GM19239 (cell line): ENCODE data around the gene RAB9A.
A peak's percentile ranks its signal among the peaks of the same experiment; 100 is the strongest.
"Not testable (repeated sequence)": the region's sequence is repeated elsewhere in the genome, so short reads cannot be mapped to it uniquely, and the experiment has no call there.

Experiments
- DNase-seq: peaks from one replicate; pipeline ENCODE4 v3.0.0; 2011; ENCODE audit warnings: low spot score; ENCODE audit not compliant: insufficient read length
- FAIRE-seq: peaks from 2 replicates; lab custom pipeline; 2011; peaks lifted over from hg19 to GRCh38; lab: Jason Lieb, UNC

The RAB9A gene, protein sequence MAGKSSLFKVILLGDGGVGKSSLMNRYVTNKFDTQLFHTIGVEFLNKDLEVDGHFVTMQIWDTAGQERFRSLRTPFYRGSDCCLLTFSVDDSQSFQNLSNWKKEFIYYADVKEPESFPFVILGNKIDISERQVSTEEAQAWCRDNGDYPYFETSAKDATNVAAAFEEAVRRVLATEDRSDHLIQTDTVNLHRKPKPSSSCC

DNA sequence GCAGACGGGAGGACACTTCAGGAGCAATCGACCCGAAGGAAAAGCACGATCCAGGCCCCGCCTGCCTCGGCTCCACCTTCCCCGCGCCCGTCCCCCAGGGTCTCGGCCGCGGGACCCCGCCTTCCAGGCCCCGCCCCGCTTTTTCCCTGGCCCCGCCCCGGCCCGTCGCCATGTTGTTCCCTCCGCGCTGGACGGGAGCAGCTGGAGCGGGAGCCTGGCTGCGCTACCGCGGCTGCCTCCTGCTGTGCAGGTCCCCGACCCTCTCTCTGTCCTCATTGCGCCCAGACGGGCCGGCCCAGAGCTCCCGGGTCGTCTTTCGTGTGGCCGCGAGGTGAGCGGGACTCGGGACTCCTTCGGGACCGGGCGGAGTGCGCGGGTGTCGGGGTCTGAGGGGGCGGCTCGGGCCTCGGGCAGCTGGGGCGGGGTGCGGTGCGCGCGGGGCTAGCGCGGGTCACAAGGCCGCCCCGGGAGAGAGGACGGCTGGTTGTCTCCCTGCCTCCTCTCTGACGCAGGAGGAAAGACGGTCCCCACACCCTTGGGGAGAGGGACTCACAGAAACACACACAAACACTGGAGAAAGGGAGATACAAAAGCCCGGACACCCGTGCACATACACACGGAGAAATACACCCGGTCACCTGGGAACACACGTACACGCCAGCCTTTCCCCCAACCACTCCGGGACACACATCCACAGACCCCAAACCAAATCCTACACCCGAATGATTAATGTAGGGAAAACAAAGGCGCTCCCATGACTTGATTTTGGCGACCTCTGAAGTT is at the start of gene RAB9A:
RAB9A (plus strand) TSS at position 171 of the 783 bp plus-strand sequence. CDS start 19,619 bp downstream, outside the sequence.
- DNase-seq: peak; percentile 17
- peak; percentile 94 for FAIRE-seq

DNA sequence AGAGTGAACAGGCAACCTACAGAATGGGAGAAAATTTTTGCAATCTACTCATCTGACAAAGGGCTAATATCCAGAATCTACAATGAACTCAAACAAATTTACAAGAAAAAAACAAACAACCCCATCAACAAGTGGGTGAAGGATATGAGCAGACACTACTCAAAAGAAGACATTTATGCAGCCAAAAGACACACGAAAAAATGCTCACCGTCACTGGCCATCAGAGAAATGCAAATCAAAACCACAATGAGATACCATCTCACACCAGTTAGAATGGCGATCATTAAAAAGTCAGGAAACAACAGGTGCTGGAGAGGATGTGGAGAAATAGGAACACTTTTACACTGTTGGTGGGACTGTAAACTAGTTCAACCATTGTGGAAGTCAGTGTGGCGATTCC is 47.2 kb upstream of the RAB9A start:
- FAIRE-seq, DNase-seq: not testable (repeated sequence)

DNA sequence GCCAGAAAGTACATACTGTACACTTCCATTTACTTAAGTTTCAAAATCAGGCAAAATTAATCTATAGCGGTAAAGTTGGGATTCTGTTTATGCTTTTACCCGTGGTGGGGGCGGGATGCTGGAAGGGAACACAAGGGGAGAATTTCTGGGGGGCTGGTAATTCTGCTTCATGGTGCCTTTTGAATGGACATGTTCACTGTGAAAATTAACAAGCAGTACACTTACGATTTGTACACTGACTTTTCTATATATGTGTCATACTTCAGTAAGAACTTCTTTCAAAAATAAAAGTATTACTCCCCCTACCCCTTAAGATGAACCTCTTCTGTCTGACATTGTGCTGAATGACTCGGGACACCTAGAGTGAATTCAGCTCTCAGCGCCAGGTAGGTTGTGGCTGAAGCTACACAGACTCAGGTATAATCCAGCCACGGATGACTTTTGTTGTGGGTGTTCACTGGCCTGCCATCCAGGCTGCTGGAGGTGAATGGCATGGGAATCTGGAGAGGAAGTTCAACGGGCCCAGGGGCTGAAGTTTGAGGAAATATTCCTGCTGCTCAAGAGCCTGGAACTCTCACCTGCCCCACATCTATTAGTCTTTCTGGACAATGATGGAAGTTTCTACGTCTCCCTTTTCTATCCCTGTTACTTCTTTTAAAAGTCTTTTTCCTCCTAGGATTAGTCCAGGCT is 43.3 kb upstream of the RAB9A start:
- no peak for FAIRE-seq
- no peak for DNase-seq

DNA sequence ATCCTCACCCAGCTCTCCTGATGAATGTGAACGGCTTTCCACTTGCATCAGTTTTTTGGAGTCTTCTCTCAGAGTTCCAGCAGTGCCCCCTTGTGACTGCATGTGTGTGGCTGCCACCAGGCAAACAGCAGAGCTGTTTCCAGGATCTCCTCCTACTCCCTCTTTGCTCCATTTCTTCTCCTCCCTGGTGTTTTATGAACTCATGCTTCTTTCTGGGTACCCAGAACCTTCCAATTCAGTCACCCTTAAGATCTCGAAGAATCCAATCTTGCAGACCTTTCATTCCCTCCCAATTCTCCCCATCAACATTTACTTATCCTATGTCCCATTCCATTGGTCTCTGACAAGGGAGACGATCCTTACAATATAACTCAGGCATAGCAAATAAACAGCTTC is 42.8 kb upstream of the RAB9A start:
- peak; percentile 95 for FAIRE-seq
- DNase-seq: no peak

DNA sequence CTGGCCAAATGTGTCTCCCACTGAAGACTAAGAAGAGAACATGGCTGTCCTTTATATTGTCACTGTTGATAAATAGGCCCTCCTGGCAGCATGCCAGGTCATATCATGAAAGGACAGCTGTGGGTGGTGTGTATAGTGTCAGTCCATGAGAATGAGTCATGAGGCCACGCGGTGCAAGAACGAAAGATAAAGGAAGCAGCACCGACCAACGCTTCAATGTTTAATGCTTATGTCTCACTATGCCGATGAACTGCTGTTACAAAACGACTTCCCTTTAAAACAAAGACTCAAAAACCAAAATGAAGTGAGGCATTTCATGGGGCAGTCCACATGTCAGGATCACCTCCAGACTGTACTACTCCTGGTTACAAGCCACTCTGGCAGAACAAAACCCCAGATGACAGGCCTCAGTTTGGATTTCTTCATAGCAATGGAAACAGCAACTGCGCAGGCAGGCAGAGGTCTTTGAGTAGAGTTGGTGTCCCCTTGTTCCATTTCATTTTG is 41.2 kb upstream of the RAB9A start:
- FAIRE-seq: no peak
- no peak for DNase-seq

DNA sequence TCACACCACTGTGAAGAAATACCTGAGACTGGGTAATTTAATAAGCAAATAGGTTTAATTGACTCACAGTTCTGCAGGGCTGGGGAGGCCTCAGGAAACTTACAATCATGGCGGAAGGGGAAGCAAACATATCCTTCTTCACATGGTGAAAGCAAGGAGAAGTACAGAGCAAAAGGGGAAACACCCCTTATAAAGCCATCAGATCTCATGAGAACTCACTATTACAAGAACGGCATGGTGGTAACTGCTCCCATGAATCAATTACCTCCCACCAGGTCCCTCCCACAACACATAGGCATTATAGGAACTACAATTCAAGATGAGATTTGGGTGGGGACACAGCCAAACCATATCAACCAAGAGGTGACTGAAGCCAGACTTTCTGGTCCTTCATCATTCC is 40.6 kb upstream of the RAB9A start:
- FAIRE-seq, DNase-seq: not testable (repeated sequence)

DNA sequence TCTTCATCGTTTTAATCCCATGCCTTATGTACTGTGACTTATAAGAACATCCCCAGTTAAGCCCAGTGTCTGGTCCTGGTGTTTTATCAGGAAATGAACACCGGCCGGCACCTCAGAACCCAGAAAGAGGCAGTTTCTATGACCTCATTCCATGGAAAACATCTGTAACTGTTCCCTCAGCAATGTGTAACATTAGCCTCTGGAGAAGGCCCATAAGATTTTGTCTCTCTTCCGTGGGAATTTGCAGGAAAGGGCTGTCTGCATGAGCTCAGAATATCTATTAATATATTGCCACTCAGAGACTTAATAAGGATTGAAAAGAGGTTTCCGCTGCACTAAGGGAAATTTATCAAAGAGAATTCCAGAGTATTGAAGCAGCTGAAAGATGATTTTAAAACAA is 39.1 kb upstream of the RAB9A start:
- no peak for FAIRE-seq
- DNase-seq: no peak

DNA sequence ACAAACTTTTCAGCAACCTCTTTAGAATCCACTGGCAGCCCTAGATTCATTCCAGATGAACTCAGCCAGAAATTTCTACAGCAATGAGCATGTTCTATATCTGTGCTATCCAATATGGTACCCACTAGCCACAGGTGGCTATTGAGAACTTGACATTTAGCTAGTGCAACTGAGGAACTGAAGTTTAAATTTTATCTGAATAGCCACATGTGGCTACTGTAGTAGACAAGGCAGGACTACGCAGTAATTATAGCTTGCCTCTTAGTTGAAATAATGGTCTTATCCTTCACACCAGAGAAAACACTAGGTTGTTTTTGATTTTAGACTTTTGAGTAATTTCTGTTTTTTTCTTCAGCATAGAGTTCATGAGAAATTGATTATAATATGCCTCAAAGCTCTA is 38.6 kb upstream of the RAB9A start:
- FAIRE-seq: no peak
- no peak for DNase-seq

DNA sequence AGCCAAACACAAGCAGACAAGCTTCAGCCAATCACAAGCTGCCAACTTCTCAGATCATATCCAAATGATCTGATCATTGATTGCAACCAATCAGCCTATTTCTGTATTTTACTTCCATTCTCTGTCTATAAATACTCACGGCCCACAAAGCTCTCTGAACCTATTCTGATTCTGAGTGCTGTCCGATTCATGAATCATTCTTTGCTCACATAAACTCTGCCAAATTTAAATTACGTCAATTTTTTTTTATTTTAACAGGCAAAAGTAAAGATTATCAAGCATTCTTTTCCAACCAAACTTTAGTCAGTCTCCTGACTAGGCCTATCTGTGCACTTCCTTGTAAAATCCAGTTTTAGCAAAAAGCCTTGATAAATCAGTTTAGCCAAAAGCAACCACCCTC is 37.8 kb upstream of the RAB9A start:
- no peak for DNase-seq
- no peak for FAIRE-seq

DNA sequence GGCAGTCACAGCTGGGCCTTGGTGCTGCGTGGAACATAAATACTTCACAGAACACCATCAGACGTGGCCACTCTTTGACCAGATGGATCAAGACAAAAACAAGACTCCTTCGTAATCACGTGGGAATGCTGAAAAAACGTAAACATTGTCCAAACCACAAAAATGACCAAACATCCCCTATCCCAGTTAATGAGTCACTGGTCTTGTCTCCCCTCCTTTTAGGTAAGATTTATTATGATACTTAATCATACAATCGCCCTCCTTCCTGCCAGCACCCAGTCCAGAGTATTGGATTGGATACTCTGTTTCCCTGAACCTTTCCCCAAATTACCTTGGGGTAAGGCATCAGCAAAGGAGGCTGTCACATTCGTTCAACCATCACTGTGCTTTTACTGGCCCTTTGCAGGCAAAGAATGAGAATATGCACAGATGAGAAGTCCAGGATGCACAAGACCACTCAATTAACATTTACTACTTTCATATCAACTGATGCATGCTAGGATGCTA is 36.6 kb upstream of the RAB9A start:
- FAIRE-seq (peak; percentile 64), DNase-seq (no peak)

DNA sequence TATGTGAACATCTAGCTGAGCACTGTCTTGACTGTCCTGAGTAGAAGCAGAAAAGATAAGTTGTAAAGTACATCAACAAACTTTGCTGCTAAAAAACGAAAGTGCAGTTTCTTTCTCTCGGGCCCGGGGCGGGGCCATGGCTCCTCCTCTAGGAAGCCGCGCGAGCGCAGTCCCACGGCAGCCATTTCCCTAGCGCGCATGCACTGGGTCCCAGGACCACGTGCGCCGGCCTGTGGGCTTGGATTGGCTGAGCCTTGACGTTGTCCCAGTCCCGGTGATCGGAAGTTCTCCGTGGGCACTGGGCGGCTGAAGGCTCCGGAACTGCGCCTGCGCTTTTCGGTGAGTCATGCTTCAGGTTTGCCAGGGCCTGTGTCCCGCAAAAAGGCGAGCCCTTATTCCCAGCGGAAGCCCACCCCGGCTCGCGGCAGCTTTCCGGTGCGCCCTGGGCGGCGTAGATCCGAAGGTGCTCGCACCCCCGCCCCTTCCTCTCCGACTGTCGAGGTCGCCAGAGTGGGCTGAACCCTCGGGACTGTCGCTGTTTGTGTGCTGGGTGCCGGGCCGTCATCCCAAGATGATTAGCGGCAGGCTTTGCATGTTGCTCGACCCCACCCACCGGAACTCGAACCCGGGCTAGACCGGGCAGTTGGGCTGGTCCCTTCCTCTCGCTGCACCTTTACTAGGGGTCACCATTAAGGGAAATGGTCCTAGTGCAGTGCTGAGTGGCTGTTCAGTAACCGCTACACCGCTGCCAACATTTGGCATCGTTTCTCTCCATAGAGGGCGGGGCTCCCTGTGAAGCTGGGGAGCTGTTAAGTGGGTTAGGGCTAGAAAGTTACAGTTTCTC is 35.9 kb upstream of the RAB9A start, which contains the start of gene TCEANC:
TCEANC (plus strand) TSS at position 292 of the 844 bp plus-strand sequence. CDS start 9,368 bp downstream, outside the sequence.
- DNase-seq (peak; percentile 40), FAIRE-seq (peak; percentile 100)

DNA sequence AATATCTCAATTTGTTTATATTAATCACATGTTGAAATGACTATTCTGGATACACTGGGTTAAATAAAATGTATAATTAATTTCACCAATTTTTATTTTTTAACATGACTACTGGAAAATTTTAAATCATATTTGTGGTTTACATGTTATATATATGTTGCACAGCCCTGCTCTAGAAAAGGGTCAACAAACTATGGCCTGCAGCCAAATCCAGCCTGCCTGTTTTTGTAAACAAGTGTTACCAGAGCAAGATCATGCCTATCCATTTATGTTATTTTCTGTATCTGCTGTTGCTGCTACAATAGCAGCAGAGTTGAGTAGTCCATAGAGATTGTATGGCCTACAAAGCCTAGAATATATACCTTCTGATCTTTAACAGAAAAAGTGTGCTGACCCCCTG is 34.8 kb upstream of the RAB9A start:
- peak; percentile 90 for FAIRE-seq

DNA sequence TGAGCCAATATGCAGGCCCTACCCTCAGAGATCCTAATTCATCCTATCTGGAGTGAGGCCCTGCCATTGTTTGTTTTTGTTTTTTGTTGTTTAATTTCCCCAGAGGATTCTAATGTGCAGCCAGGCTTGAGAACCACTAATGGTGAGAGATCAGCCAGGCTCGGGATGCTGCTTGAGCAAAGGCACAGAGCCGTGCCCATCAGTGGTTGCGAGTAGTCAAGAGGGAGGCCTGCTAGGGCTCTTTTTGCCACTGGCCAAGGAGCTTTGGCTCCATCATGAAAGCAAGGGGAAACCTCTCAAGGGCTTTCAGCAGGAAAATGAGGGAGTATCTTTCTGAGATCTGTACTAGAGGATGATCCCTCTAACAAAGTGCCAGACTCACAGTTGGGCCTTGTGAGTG is 33.3 kb upstream of the RAB9A start:
- no peak for DNase-seq
- FAIRE-seq: peak; percentile 4

More for the DNA sequence above, 34.8 kb upstream of the RAB9A start:
- DNase-seq: no peak

DNA sequence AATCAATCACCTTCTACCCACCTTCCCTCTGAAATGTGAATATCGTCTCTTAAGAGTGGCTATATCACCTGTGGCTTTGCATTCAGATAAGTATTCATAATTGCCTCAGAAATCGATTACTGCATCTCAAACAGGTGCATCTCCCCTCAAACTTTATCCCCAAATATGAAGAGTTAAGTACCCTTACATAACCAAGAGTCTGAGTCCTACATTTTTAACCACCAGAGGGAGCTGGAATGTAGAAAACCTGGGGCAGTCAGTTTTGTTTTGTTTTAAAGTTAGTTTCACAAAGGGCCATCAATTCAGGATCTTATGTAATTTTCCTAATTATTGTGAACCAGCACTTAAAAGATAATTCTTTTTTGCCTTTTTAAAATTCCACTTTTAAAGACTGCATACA is 30.3 kb upstream of the RAB9A start:
- no peak for DNase-seq
- no peak for FAIRE-seq

DNA sequence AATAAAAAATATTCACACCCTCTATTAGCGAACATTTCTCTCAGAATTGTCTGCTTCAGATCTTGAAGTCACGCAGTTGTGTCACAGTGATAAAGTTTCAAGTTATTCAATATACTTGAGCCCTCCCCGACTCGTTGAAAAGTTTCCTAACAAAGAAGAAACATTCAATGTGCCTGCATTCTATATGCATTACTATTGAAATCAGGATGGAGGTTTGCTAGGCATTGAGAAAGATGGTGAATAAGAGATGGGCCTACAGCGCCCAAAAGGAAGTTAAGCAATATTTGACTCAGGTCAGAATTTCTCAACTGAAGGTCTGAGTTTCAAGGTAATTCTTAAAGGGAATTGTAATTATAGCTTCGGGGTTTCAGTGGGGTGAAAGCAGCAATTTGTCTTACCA is 29.9 kb upstream of the RAB9A start:
- peak; percentile 94 for FAIRE-seq
- no peak for DNase-seq

DNA sequence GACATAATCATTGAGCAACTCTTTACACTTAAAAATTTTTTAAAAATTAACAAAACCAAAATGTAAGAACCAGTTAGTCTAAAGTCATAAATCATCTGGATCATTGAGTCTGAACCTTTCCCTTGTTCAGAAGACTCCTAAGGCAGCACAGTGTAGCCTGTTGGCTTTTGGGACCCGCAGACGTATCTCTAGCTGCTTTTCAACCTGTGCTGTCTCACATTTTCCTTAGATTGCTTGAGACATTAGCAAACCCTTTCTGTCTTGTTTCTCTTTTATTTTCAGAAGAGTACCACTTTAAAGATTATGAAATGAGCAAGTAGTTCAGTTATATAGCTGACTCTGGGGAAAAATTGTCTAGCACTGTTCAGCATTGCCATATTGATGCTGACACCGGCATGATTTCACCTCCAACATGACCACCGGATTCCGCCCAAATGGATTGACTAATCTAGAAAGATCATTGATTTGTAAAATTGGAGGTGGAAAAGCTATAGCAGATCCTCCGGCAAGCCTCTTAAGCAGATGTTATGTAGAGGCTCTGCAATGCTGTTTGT is 27.1 kb upstream of the RAB9A start:
- FAIRE-seq (peak; percentile 80), DNase-seq (no peak)

DNA sequence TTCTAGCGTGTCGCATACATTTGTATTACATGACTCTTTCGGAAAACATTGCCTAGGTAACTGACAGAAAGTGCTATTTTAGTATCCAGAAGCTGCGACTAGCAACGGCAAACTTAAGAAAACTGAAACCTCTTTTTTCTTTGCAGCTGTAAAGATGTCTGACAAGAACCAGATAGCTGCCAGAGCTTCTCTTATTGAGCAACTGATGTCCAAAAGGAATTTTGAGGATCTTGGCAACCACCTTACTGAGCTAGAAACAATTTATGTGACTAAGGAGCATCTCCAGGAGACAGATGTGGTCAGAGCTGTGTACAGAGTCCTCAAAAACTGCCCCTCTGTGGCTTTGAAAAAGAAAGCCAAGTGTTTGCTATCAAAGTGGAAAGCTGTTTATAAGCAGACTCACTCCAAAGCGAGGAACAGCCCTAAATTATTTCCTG is 26.6 kb upstream of the RAB9A start:
- DNase-seq (no peak), FAIRE-seq (peak; percentile 94)

DNA sequence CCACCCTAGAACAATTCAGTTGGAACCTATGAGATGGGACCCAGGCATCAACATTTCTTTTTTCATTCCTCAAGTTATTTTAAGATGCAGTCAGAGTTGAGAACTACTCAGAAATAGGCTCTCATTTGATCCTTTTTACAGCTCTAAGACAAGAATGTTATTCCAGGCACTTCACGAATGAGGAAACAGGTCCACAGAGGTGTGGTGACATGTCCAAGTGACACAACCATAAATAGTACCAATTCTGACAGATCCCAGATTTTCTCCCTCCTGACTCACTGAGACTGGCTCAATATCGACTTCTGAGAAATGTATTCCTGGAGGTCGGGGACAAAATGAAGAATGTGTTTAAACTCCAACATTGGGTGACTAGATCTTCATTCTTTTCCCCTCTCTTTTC is 24.9 kb upstream of the RAB9A start:
- DNase-seq (no peak), FAIRE-seq (no peak)

DNA sequence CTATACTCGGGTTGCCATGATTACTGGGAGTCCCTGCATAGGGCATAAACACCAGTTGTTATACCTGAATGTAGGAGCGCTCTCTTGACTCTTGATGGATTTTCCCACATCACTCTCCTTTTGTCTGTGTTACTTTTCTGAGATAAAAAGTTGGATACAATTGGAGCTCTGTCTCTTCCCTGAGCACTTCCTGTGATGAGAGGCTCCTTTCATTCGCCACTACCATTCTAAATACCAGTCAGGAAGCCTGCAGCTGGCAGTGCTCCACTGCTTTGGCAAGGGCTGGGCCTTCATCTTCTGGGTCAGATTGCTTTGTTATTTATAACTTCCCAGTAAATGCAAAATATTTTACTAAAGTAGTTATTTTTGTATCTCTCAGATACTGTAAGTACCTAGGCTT is 22.1 kb upstream of the RAB9A start:
- DNase-seq: no peak

More for the DNA sequence above, 22.1 kb upstream of the RAB9A start:
- no peak for FAIRE-seq
